Sigmoid colon (tissue), 7 donors: ENCODE data around the gene FERMT2. TPM values are rescaled to one million over a fixed set of nuclear protein-coding genes. Genes with fewer than 3 reads are reported as not detected.

Experiments used
- DNase-seq: peaks from one replicate; pipeline ENCODE4 v3.0.0-alpha.2; 2019
- H3K27ac ChIP-seq, 4 donors: fragments of 200-600 bp; sonication (generic); one replicate each; pipeline ENCODE4 v1.5.1; 2016 to 2019; ENCODE audit warnings: mild to moderate bottlenecking in 1 of 4
- H3K27me3 ChIP-seq, 3 donors: fragments of 200-600 bp; sonication (generic); one replicate each; pipeline ENCODE4 v1.5.1; 2019; ENCODE audit warnings: mild to moderate bottlenecking in 1 of 3
- H3K36me3 ChIP-seq, 4 donors: fragments of 200-600 bp; sonication (generic); one replicate each; pipeline ENCODE4 v1.5.1; 2016 to 2019
- H3K4me1 ChIP-seq, 4 donors: fragments of 200-600 bp; sonication (generic); one replicate each; pipeline ENCODE4 v1.5.1; 2017 to 2019
- H3K4me3 ChIP-seq, 4 donors: fragments of 200-600 bp; sonication (generic); one replicate each; pipeline ENCODE4 v1.5.1; 2017 to 2019; ENCODE audit warnings: mild to moderate bottlenecking in 2 of 4, moderate library complexity in 1 of 4
- H3K9me3 ChIP-seq, 4 donors: fragments of 200-600 bp in 3 of 4; sonication (generic) in 3 of 4; one replicate each; pipeline versions ENCODE4 v1.5.1 to v1.6.1; 2013 to 2019
- CTCF ChIP-seq, 4 experiments: fragments of 450-650 bp in 3 of 4; fragments of 200-600 bp in 1 of 4; IDR thresholded peaks; one replicate each; pipeline ENCODE4 v1.5.1; 2016 to 2019; ENCODE audit warnings: antibody characterized with exemption in 4 of 4, mild to moderate bottlenecking in 3 of 4, moderate library complexity in 2 of 4
- EP300 ChIP-seq, 4 donors: sonication (generic); formaldehyde crosslinking; IDR thresholded peaks; one replicate each; pipeline ENCODE4 v1.6.1; 2017; ENCODE audit warnings: antibody characterized with exemption in 4 of 4
- POLR2A ChIP-seq, 2 donors: fragments of 450-650 bp; IDR thresholded peaks; one replicate each; pipeline ENCODE4 v1.6.1; 2016; ENCODE audit warnings: antibody characterized with exemption in 2 of 2, mild to moderate bottlenecking in 2 of 2, moderate library complexity in 2 of 2
- POLR2AphosphoS5 ChIP-seq, 4 donors: sonication (generic); formaldehyde crosslinking; IDR thresholded peaks; one replicate each; pipeline ENCODE4 v1.6.1; 2017; ENCODE audit warnings: antibody characterized with exemption in 4 of 4
- WGBS, 2 donors: extraction: QIAGEN DNeasy Blood & Tissue Kit; methylation state at CpG; one replicate each; pipeline ENCODE4 v1.1.7; 2013; 5-methylcytosine and 5-hydroxymethylcytosine counted together
- intact Hi-C: fragments of 100-400 bp; cut with DNase I; formaldehyde crosslinking; loops from one replicate; pipeline ENCODE4 v1.15.1; 2023
- polyA plus RNA-seq, 3 donors: library from polyadenylated mRNA; stranded (reverse); fragments of 200-250 nt; gene quantifications; one replicate each; pipeline ENCODE4 v1.2.3, GENCODE V29; 2013
- total RNA-seq, 4 donors: library from RNA; depleted of rRNA; stranded (reverse); fragments of >200 nt; gene quantifications; one replicate each; pipeline ENCODE4 v1.1.0, GENCODE V29; 2016
- donor health status: healthy with polysubstance abuse.
- donor health status: Bipolar disorder and iron deficiency.
- donor health status: healthy.

FERMT2 gene
- total and polyA plus RNA-seq, 7 donors, result 3.0 to 317 (median 278) TPM

- peaks cover 0 to 19% (median 6%) of the 10 kb centered on the region in 4 donors for H3K4me1 ChIP-seq
- H3K27me3 ChIP-seq, result no peaks in the 10 kb centered on the region
- H3K27ac ChIP-seq, result no peak overlapping the region
- intact Hi-C loops, result no loop called here
- no peaks in the 10 kb centered on the region for H3K9me3 ChIP-seq
- WGBS, 2 donors, result 89 to 91% methylated on average over 6 of the region's 6 CpGs
- no peak for DNase-seq
- no peak overlapping the region for H3K4me3 ChIP-seq
- H3K36me3 ChIP-seq, result peaks cover 8 to 59% (median 14%) of the 10 kb centered on the region in 4 donors
- no peak for TF ChIP-seq POLR2AphosphoS5 (IDR thresholded peaks at IDR 0.05)
- no peak for TF ChIP-seq CTCF (IDR thresholded peaks at IDR 0.05)
- no peak for TF ChIP-seq POLR2A (IDR thresholded peaks at IDR 0.05)
- TF ChIP-seq EP300 (IDR thresholded peaks at IDR 0.05), result no peak
Measured at GRCh38 chr14:52888839-52889838, 61.7 kb downstream of the FERMT2 start.

- no peak overlapping the region for H3K27ac ChIP-seq
- no peaks in the 10 kb centered on the region for H3K9me3 ChIP-seq
- TF ChIP-seq CTCF (IDR thresholded peaks at IDR 0.05), result no peak
- no peak overlapping the region for H3K4me3 ChIP-seq
- 89 to 92% methylated on average over 4 of the region's 4 CpGs for WGBS, 2 donors
- no peak for DNase-seq
- H3K36me3 ChIP-seq, result peaks cover 8 to 64% (median 17%) of the 10 kb centered on the region in 4 donors
- no peaks in the 10 kb centered on the region for H3K27me3 ChIP-seq
- peaks cover 0 to 11% (median 5%) of the 10 kb centered on the region in 4 donors for H3K4me1 ChIP-seq
- intact Hi-C loops, result no loop called here
Measured at GRCh38 chr14:52888159-52888558, 62.7 kb downstream of the FERMT2 start.

- peaks cover 0 to 28% (median 12%) of the 10 kb centered on the region in 4 donors for H3K4me1 ChIP-seq
- TF ChIP-seq CTCF (IDR thresholded peaks at IDR 0.05), result no peak
- TF ChIP-seq POLR2A (IDR thresholded peaks at IDR 0.05), result no peak
- TF ChIP-seq EP300 (IDR thresholded peaks at IDR 0.05), result no peak
- TF ChIP-seq POLR2AphosphoS5 (IDR thresholded peaks at IDR 0.05), result no peak
- intact Hi-C loops, result no loop called here
- no peak overlapping the region for H3K4me3 ChIP-seq
- no peaks in the 10 kb centered on the region for H3K27me3 ChIP-seq
- 80 to 86% methylated on average over 2 of the region's 2 CpGs for WGBS, 2 donors
- peaks cover 4 to 58% (median 8%) of the 10 kb centered on the region in 4 donors for H3K36me3 ChIP-seq
- DNase-seq, result no peak
- H3K9me3 ChIP-seq, result no peaks in the 10 kb centered on the region
- H3K27ac ChIP-seq, result no peak overlapping the region
Measured at GRCh38 chr14:52885230-52885629, 65.6 kb downstream of the FERMT2 start.

- peaks cover 0 to 43% (median 26%) of the 10 kb centered on the region in 4 donors for H3K4me1 ChIP-seq
- H3K27ac ChIP-seq, result no peak overlapping the region
- no peak overlapping the region for H3K4me3 ChIP-seq
- TF ChIP-seq POLR2A (IDR thresholded peaks at IDR 0.05) (no peak), POLR2AphosphoS5 (IDR thresholded peaks at IDR 0.05) (no peak), EP300 (IDR thresholded peaks at IDR 0.05) (no peak), CTCF (IDR thresholded peaks at IDR 0.05) (no peak)
- intact Hi-C loops, result loop anchor here (5.0 kb wide), 1 partner anchor 69 kb away; the partner anchor contains the start of gene FERMT2
- no peaks in the 10 kb centered on the region for H3K27me3 ChIP-seq
- peaks cover 0 to 59% (median 6%) of the 10 kb centered on the region in 4 donors for H3K36me3 ChIP-seq
- no peaks in the 10 kb centered on the region for H3K9me3 ChIP-seq
- WGBS, 2 donors, result 88 to 93% methylated on average over 5 of the region's 5 CpGs
- no peak for DNase-seq
Measured at GRCh38 chr14:52883658-52884057, 67.2 kb downstream of the FERMT2 start.
